Stimulated activated CD4-positive, alpha-beta T cell treated with anti-CD3 and anti-CD28 coated beads, Interleukin-15, amount 100 ng/mL, for 24 hours (primary cell): ENCODE data around the gene PFN1.

Experiments
- DNase-seq: peaks from one replicate; pipeline ENCODE4 v3.0.0-alpha.2; 2020

The PFN1 gene

DNA sequence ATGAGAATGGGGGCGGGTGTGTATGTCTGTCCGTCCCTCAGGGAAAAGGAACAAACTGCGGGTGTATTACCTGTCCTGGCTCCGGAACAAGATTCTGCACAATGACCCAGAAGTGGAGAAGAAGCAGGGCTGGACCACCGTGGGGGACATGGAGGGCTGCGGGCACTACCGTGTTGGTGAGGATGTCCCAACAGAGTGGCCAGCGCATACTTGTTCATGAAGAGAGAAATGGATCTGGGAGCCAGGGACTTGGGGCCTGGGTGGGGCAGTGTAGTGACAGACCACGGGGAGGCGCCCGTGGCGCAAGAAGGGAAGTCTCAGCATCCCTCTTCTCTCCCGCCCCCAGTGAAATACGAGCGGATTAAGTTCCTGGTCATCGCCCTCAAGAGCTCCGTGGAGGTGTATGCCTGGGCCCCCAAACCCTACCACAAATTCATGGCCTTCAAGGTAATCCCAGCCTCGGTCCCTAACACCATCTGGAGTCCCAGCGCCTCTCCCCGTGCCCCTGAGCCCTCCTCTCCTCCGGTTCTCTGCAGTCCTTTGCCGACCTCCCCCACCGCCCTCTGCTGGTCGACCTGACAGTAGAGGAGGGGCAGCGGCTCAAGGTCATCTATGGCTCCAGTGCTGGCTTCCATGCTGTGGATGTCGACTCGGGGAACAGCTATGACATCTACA is 52.5 kb downstream of the PFN1 start:
- DNase-seq, result no peak
